Measurements from ENCODE around the gene EPG5. TPM values are rescaled to one million over a fixed set of nuclear protein-coding genes. Genes with fewer than 3 reads are reported as not detected.

EPG5 gene
- polyA plus RNA-seq, 2 of the 4 experiments (the other 2 are of a cell fraction): 3.8 to 10.7 TPM

DNA sequence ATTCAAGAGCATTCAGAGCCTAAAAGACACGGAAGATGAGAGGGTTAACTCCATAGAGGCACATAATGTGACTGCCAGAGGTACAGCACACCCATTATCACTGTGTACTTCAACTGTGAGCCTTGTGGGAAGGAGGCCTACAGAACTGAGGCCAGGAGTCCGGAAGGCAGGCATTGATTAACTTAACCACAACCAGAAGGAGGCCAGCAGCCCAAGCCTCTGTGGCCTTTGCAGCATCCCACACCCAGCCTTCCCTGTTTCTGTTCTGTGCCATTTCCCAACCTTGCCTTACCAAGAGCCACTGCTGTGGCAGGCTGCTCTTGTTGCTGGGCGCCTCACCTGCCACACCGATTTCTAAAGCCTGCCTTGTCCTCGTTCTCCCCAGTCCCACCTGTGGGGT, 114.5 kb downstream of the EPG5 start:
- 89% methylated on average over 5 of the region's 5 CpGs for WGBS (ENCODE audit: missing lambda C conversion rate)
- Histone ChIP-seq H3K4me3 (no peak overlapping the region), H3K4me2 (no peak overlapping the region), H3K9me3 (no peaks in the 10 kb centered on the region), H3K27ac (no peak overlapping the region), H3K4me1 (no peaks in the 10 kb centered on the region)
- DNase-seq (ENCODE audit: low read depth in 1 of 2, low spot score in 1 of 2) (no peak), ATAC-seq (no peak), FAIRE-seq (no peak)
- CTCF ChIA-PET: interaction anchor here (1.0 kb wide), 1 partner anchor 130 kb away, joined by 4 read pairs; no protein-coding TSS in a partner anchor
- TF ChIP-seq POLR2AphosphoS2 (conservative IDR thresholded peaks at IDR 0.05; ENCODE audit: low read length) (no peak), EHF (CRISPR knock-in tag; IDR thresholded peaks at IDR 0.05) (no peak), FOSB (CRISPR knock-in tag; IDR thresholded peaks at IDR 0.05) (no peak), MAFK (IDR thresholded peaks at IDR 0.05; ENCODE audit: partially characterized antibody) (no peak)
- POLR2A ChIA-PET: no interaction called here

DNA sequence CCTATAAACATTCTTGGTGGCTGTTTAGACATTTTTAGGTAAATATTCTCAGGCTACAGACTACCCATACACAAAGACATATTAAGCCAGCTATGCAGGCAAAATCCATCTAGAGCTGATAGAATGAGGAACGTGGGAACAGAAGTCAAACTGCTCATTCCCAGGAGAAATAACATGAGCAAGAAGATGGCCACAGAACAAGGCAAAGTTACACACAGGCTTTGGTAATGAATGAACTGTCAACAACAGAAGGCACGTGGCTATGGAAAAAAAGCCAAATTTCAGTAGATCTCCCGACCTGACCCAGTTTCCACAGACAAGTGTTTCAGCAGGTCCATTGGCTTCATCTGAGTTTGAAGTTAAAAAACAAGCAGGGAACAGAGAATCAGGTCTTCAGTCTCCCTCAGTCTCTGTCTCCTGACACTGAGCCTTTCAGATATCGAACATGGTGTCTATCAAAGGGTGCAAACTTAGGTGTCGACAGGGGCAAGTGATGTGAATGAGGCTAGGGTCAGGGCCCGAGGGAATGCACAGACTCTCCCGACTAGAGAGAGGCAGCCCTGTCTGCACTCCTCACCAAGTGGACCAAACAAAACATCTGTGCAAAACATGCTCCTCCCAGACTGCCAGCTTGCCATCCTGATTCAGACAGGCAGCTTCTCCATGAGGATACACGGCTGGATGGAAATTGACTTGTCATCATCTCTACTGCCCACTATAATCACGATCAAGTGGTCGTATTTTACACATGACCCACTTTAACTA, 115.8 kb downstream of the EPG5 start:
- ATAC-seq (no peak), DNase-seq (ENCODE audit: low read depth in 1 of 2, low spot score in 1 of 2) (no peak), FAIRE-seq (no peak)
- TF ChIP-seq TFCP2L1 (CRISPR knock-in tag; IDR thresholded peaks at IDR 0.05): no peak
- no peak for TF ChIP-seq CHD2 (IDR thresholded peaks at IDR 0.05; ENCODE audit: low read length, partially characterized antibody)
- TF ChIP-seq TP53 (CRISPR knock-in tag; IDR thresholded peaks at IDR 0.05): no peak
- TF ChIP-seq KDM5A (IDR thresholded peaks at IDR 0.05): no peak
- no peak for TF ChIP-seq CBX8 (IDR thresholded peaks at IDR 0.05)
- no peak for TF ChIP-seq HOXB5 (CRISPR knock-in tag; IDR thresholded peaks at IDR 0.05)
- TF ChIP-seq, protein P1, sequence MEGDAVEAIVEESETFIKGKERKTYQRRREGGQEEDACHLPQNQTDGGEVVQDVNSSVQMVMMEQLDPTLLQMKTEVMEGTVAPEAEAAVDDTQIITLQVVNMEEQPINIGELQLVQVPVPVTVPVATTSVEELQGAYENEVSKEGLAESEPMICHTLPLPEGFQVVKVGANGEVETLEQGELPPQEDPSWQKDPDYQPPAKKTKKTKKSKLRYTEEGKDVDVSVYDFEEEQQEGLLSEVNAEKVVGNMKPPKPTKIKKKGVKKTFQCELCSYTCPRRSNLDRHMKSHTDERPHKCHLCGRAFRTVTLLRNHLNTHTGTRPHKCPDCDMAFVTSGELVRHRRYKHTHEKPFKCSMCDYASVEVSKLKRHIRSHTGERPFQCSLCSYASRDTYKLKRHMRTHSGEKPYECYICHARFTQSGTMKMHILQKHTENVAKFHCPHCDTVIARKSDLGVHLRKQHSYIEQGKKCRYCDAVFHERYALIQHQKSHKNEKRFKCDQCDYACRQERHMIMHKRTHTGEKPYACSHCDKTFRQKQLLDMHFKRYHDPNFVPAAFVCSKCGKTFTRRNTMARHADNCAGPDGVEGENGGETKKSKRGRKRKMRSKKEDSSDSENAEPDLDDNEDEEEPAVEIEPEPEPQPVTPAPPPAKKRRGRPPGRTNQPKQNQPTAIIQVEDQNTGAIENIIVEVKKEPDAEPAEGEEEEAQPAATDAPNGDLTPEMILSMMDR (IDR thresholded peaks at IDR 0.05): no peak
- TF ChIP-seq ZFP36 (IDR thresholded peaks at IDR 0.05; ENCODE audit: borderline replicate concordance, partially characterized antibody): no peak
- no peak for TF ChIP-seq JUNB (IDR thresholded peaks at IDR 0.05)
- no peak for TF ChIP-seq HDAC2 (IDR thresholded peaks at IDR 0.05)
- TF ChIP-seq NFE2L2 (conservative IDR thresholded peaks at IDR 0.05; ENCODE audit: low read length): no peak
- TF ChIP-seq, protein P2, sequence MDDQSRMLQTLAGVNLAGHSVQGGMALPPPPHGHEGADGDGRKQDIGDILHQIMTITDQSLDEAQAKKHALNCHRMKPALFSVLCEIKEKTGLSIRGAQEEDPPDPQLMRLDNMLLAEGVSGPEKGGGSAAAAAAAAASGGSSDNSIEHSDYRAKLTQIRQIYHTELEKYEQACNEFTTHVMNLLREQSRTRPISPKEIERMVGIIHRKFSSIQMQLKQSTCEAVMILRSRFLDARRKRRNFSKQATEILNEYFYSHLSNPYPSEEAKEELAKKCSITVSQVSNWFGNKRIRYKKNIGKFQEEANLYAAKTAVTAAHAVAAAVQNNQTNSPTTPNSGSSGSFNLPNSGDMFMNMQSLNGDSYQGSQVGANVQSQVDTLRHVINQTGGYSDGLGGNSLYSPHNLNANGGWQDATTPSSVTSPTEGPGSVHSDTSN (IDR thresholded peaks at IDR 0.05): no peak
- no peak for TF ChIP-seq JUN (IDR thresholded peaks at IDR 0.05)
- no peak for TF ChIP-seq RFX5 (IDR thresholded peaks at IDR 0.05)
- TF ChIP-seq ZC3H11A (IDR thresholded peaks at IDR 0.05): no peak
- ChIA-PET CTCF (interaction anchor here (1.0 to 1.6 kb wide), 4 partner anchors 29 to 161 kb away, joined by 3 to 5 read pairs (median 4); no protein-coding TSS in a partner anchor), POLR2A (no interaction called here)
- Histone ChIP-seq H3K4me1 (no peaks in the 10 kb centered on the region), H3K9me3 (no peaks in the 10 kb centered on the region), H3K4me3 (no peak overlapping the region), H3K4me2 (no peak overlapping the region), H3K27ac (no peak overlapping the region)
- 75% methylated on average over 10 of the region's 10 CpGs for WGBS (ENCODE audit: missing lambda C conversion rate)

DNA sequence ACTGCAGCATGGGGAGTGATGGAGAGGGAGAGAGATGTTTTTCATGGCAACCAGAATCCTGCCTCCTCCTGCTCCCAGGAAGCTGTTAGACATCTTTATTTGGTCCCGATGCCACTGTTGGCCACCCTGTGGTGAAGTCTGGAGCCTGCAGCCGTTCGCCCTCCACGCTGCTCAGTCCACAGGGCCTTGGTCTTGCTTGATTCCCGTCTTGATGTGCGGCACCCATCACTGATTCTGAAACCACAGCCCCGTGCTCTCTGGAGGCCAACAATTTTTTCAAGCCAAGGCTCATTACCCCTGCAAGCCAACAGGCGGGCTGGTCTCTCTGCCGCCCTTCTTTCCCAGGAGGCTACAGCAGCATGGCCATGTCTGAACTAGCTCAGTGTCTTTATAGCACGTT, 117.1 kb downstream of the EPG5 start:
- 87% methylated on average over 9 of the region's 10 CpGs for WGBS (ENCODE audit: missing lambda C conversion rate)
- no peak overlapping the region for H3K4me3 ChIP-seq
- no peak for FAIRE-seq
- DNase-seq (ENCODE audit: low read depth in 1 of 2, low spot score in 1 of 2): peak; percentile 11 to 20
- ChIA-PET CTCF (interaction anchor here (0.6 to 2.0 kb wide), 8 partner anchors 11 to 186 kb away, joined by 3 to 7 read pairs (median 4); no protein-coding TSS in a partner anchor), POLR2A (no interaction called here)
- peak; percentile 80 to 90 for ATAC-seq
- no peaks in the 10 kb centered on the region for H3K4me1 ChIP-seq
- no peak overlapping the region for H3K4me2 ChIP-seq
- no peaks in the 10 kb centered on the region for H3K9me3 ChIP-seq
- H3K27ac ChIP-seq: no peak overlapping the region
- TF ChIP-seq EP300 (IDR thresholded peaks at IDR 0.05): no peak
- no peak for TF ChIP-seq ESRRA (IDR thresholded peaks at IDR 0.05; ENCODE audit: borderline replicate concordance, low read length)
- TF ChIP-seq EHMT2 (IDR thresholded peaks at IDR 0.05; ENCODE audit: low read depth): no peak
- TF ChIP-seq TFCP2L1 (CRISPR knock-in tag; IDR thresholded peaks at IDR 0.05): no peak
- TF ChIP-seq, protein P3, sequence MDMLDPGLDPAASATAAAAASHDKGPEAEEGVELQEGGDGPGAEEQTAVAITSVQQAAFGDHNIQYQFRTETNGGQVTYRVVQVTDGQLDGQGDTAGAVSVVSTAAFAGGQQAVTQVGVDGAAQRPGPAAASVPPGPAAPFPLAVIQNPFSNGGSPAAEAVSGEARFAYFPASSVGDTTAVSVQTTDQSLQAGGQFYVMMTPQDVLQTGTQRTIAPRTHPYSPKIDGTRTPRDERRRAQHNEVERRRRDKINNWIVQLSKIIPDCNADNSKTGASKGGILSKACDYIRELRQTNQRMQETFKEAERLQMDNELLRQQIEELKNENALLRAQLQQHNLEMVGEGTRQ (IDR thresholded peaks at IDR 0.05): no peak
- TF ChIP-seq NR3C1 (IDR thresholded peaks at IDR 0.05): no peak
- TF ChIP-seq, protein P1 (IDR thresholded peaks at IDR 0.05): 0 out of 3 replicates have a peak, but pooled peaks have one; percentile 13
- no peak for TF ChIP-seq MYC (IDR thresholded peaks at IDR 0.05; ENCODE audit: borderline replicate concordance, low read length)
- TF ChIP-seq FOXS1 (CRISPR knock-in tag; IDR thresholded peaks at IDR 0.05): no peak
- peak; percentile 26; the same call in 1 of the 3 replicates for TF ChIP-seq SMC3 (IDR thresholded peaks at IDR 0.05)
- TF ChIP-seq CBX8 (IDR thresholded peaks at IDR 0.05): no peak
- no peak for TF ChIP-seq SREBF2 (IDR thresholded peaks at IDR 0.05)
- TF ChIP-seq, protein P4, sequence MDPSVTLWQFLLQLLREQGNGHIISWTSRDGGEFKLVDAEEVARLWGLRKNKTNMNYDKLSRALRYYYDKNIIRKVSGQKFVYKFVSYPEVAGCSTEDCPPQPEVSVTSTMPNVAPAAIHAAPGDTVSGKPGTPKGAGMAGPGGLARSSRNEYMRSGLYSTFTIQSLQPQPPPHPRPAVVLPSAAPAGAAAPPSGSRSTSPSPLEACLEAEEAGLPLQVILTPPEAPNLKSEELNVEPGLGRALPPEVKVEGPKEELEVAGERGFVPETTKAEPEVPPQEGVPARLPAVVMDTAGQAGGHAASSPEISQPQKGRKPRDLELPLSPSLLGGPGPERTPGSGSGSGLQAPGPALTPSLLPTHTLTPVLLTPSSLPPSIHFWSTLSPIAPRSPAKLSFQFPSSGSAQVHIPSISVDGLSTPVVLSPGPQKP (IDR thresholded peaks at IDR 0.05; ENCODE audit: low read depth, low read length): no peak

Data from A549 (cell line).